GM12875 (cell line): Measurements from ENCODE around the gene VTN.

Experiments used
- H3K4me3 ChIP-seq: one replicate; pipeline ENCODE4 v1.5.1; 2011; ENCODE audit warnings: low read depth, low read length, control low read depth
- TF ChIP-seq, protein P1 (sequence below): IDR thresholded peaks from 2 replicates; pipeline ENCODE4 v1.5.1; 2011; ENCODE audit warnings: low read depth, mild to moderate bottlenecking, control low read depth, inconsistent platforms, low read length, moderate library complexity, borderline replicate concordance; ENCODE audit not compliant: insufficient read depth

Gene VTN

DNA sequence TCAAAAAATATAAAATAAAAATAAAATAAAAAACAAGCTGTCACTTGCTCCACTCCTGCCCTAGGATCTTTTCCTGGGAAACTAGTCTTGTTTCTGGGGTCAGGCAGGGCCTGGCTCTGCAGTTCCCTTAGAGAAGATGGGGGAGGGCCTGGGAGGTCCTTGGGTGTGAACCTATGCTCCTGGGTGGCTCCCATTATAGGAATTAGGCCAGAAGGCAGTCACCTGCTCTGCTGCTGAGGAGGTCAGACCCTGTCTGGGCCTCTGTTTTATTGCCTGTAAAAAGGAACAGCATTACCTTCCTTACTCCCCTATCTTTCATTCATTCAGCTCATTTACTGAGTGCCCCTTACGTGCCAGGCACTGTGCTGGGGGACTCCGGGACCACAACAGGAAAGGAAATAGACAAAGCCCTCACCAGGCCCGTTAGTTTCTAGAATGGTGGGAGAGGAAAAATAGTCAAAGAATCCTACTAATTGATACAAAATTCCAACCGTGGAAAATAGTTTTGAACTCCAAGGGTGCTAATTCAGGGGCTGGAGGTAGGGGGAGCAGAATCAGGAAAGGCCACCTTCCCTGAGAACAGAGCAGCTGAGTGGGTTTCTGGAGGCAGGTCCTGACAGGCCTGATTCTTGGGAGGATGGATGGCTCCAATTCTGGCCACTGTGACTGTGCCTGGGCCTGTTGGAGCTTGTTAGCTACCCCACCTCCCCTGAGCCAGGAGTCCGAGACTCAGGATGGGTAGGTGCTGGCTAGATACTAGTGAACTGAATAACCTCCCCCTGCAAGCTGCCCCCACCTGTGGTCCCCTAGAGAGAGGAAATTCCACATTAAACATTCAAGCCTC, 37.2 kb upstream of the VTN start:
- TF ChIP-seq, protein P1, sequence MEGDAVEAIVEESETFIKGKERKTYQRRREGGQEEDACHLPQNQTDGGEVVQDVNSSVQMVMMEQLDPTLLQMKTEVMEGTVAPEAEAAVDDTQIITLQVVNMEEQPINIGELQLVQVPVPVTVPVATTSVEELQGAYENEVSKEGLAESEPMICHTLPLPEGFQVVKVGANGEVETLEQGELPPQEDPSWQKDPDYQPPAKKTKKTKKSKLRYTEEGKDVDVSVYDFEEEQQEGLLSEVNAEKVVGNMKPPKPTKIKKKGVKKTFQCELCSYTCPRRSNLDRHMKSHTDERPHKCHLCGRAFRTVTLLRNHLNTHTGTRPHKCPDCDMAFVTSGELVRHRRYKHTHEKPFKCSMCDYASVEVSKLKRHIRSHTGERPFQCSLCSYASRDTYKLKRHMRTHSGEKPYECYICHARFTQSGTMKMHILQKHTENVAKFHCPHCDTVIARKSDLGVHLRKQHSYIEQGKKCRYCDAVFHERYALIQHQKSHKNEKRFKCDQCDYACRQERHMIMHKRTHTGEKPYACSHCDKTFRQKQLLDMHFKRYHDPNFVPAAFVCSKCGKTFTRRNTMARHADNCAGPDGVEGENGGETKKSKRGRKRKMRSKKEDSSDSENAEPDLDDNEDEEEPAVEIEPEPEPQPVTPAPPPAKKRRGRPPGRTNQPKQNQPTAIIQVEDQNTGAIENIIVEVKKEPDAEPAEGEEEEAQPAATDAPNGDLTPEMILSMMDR, result no peak
- no peak overlapping the region for H3K4me3 ChIP-seq

DNA sequence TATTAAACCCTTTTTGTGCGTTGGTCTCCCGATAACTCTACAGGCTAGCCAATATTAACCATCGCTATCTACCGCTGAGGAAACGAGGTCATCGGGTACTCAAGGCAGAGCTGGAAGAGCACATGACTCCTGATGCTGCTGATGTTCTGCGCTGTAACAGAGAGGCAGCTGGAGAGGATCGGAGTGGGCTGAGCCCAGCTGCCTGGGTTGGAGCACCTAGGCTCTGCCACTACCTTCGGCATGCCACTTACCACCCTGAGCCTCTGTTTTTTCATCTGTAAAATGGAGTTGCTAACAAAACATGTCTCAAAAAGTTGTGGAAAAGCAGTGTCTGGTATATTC, 36.3 kb upstream of the VTN start:
- TF ChIP-seq, protein P1, result no peak
- H3K4me3 ChIP-seq, result peak overlapping the region; percentile 64

DNA sequence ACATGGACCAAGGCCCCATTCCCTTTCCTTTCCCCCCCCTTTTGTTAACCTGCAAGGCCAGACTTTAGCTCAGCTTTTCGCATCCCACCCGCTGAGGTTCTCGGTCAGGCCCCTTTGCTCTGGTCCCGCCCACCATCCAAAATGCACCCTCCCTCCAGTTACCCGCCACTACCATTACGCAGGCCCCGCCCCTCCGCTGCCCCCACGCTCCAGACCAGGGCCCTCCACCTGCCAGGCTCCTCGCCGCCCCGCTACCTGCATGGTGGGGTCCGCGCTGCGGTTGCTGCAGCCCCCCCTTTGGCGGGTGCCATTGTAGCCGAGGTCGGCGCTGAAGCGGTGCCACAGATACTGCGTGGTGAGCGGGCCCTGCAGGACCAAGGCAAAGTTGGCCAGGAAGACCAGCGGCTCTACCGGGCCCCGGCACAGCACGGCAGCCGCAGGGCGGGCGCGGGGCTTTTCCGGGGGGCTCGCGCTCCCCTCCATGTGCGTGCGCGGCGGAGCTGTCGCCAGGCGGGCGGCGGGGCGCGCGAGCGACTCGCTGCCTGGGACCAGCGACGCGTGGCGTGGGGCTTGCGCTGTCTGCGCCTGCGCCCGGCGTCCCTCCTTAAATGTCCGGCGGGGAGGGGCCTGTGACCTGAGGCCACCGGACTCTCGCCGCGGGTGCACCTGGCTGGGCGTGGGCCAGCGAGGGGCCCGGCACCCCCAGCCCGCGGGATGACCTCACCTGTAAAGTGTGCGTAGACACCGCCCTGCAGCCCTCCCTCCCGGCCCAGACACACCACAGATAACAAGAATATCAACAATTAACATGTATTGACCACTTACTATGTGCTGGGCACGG, 35.7 kb upstream of the VTN start, which contains the start of gene SLC46A1:
Gene SLC46A1, minus strand, starts transcription at position 581 of the 841 bp plus-strand sequence. Its CDS starts 98 bp downstream, at position 483.
- TF ChIP-seq, protein P1, result no peak

DNA sequence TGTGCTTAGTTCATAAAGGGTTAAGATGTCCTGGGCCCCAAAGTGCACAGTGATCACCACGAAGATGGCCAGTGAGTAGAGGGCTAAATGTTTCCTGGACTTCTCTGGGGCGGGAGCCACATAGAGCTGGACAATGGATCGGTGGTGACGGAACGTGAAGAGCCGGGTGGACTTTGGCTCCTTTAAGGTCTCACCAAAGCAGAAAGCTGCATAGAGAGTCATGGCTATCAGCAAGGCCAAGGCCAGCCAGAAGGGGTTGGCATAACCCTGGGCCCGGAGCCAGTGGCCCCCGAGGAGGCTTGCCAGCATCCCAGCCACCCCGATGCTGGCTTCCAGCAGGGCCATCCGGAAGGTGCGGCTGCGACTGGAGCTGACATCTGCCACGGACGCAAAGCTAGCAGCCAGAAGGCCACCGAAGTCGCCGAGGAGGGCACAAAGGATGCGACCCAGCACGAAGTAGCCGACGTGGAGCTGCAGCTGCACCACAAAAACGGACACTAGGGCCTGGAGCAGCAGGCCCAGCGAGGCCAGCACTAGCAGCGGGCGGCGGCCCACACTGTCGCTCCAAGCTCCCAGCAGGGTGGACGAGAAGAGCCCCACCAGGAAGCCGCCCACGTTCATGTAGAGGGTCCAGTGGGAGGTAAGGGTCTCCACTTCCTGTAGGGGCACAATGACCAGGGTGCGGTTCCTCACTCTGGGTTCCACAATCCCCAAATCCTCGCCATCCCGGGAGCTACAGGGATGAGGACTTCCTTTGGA, 34.9 kb upstream of the VTN start:
- TF ChIP-seq, protein P1, result no peak
- H3K4me3 ChIP-seq, result peak overlapping the region; percentile 64

More for the DNA sequence above, 35.7 kb upstream of the VTN start, which contains the start of gene SLC46A1:
- peak within 1 kb of the TSS; percentile 64 for H3K4me3 ChIP-seq

DNA sequence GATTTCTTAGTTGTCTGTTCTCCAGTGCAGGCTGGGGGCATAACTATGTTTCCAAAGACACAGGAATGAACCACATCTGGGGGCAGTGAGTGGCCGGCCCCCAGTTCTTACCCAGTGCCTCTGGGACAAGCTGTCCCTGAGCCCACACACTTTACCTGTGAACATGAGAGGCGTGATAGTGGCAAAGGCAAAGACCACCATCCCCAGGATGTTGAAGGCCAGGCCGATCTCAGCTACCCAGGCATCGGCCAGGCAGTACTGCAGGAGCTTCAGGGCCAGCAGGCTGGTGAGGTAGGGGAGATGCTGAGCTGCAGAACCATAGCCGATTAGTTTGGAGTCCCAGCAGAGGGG, 34.3 kb upstream of the VTN start:
- TF ChIP-seq, protein P1, result no peak
- no peak overlapping the region for H3K4me3 ChIP-seq

DNA sequence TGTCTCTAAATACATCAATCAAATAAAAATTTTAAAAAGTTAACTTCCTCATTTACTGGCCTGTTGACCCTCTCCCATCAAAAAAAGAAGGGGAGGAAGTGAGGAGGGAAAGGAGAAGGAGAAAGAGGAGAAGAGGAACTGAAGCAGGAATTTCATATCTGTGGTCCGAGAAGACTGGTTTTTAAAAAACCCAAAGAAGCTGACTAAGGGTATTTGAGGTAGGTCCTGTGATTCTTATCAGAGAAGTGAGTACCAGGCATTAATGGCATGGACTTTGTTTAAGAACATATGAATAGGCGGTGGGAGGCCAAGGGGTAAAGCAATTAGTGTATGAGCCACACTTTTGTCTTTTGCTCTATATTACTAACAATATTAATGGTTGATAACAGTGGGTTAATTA, 33.9 kb upstream of the VTN start:
- TF ChIP-seq, protein P1, result no peak
- H3K4me3 ChIP-seq, result no peak overlapping the region
